ENCODE results near the gene IFNL2. TPM values are rescaled to one million over a fixed set of nuclear protein-coding genes. Genes with fewer than 3 reads are reported as not detected.
A peak's percentile ranks its signal among the peaks of the same experiment; 100 is the strongest.

IFNL2 gene
- total RNA-seq, 1 donor from 2014 or later, result not detected

DNA sequence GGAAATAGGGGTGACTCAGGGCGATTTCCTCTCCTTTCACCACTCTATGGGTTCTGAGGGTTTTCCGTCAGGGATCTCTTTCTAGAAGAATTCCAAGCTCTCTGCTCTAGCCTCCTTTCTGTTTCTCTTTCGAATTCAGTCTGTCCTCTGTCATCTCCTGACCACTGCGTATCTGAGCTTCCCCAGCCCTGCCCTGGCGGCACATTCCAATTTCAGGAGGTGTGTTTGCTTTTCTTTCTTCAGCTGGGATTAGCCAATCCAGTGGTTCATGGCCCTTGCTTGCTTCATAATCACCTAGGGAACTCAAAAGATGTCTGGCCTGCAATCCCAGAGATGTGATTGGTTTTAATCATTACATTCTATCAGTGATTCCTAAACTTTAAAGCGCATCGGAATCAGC, 9.4 kb downstream of the IFNL2 start:
- intact Hi-C loops (cut with DNase I), result no loop called here
- ATAC-seq (ENCODE audit: poor library complexity) (no peak), DNase-seq (no peak)

DNA sequence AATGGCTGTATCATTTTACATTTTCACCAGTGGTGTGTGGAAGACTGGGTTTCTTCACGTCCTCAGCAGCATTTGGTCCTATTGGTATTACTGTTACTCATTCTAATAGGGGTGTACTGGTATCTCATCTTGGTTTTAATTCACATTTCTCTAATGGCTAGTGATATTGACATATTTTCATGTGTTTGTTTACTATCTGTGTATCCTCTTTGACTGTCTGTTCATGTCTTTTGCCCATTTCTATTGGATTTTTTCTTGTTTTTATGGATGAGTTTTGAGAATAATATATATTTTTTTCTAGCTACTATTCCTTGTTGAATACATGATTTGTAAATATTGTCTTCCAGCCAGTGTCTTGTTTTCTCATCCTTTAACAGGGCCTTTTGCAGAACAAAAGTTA, 13.8 kb downstream of the IFNL2 start:
- no peak for DNase-seq
- ATAC-seq (ENCODE audit: poor library complexity), result no peak
- intact Hi-C loops (cut with DNase I), result no loop called here

DNA sequence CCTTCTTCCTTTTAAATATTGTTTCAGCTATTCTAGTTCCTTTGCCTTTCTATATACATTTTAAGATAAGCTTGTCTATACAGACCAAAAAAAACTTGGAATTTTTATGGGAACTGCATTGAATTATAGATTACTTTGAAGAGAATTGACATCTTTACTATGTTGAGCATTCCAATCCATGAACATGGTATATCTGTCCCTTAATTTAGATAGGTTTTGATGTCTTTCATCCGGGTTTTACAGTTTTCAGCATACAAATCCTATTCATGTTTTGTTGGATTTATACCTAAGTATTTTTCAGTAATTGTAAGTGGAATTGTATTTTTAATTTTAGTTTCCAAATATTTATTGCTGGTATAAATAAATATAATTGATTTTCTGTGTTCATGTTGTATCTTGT, 15.8 kb downstream of the IFNL2 start:
- ATAC-seq (ENCODE audit: poor library complexity), result no peak
- intact Hi-C loops (cut with DNase I), result no loop called here

DNA sequence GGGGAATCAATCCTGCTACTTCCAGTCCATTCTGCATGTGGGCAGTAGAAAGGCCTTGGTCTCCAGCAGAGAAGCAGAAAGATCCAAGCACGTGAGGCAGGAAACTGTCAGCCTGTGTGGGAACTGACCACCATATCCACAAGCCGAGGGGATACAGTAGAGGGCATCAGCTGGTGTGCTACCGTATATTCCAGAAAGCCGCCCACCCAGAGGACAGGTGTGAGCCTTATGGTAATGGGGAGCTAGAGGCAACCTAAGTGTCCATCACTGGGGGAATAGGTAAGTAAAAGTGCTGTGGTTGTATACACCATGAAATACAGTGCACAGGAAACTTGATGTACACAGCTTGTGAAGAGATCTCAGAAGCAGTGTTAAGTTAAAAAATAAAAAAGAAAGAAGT, 25.2 kb downstream of the IFNL2 start:
- ATAC-seq (ENCODE audit: poor library complexity), result no peak
- DNase-seq, result no peak
- intact Hi-C loops (cut with DNase I), result no loop called here

More for the DNA sequence above, 15.8 kb downstream of the IFNL2 start:
- DNase-seq, result no peak

DNA sequence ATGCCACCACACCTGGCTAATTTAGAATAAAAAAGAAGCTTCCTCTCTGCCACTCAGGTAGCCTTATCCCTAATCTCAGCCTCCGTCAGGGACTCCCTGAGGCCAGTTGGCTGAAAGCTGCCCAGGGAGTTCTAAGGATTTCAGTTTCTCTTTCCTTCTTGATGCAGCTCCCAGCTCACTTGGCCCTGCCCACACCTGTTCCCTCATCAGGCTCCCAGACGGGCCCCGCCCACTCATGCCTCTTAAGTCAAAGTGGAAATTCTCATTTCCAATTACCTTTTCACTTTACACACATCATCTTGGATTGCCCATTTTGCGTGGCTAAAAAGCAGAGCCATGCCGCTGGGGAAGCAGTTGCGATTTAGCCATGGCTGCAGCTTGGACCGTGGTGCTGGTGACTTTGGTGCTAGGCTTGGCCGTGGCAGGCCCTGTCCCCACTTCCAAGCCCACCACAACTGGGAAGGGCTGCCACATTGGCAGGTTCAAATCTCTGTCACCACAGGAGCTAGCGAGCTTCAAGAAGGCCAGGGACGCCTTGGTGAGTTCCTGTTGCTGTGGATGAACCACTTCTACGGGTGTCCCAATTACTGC, 28.0 kb downstream of the IFNL2 start, which contains the start of gene IFNL1:
Gene IFNL1 (plus strand): TSS at position 353 of the 591 bp plus-strand sequence. CDS start 15 bp downstream, at position 368.
- ATAC-seq (ENCODE audit: poor library complexity), result no peak
- DNase-seq, result no peak
- intact Hi-C loops (cut with DNase I), result no loop called here

DNA sequence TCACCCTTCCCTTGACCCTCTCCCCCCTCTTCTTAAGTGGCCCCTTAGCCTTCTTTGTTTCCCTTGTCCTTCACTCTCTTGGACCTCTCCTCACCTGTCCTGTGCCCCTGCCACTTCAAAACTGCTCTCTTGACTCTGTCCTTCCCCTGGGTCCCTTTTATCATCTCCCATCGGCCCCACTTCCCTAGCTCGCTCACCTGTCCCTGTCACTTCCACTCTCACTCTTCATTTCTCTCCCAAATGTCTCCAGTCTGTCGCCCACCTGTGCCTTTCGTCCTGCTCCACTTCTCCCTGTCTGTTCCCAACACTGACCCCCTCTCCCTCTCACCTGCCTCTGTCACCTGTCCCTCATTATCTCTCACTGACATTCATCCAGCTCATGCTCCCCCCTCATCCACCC, 28.7 kb downstream of the IFNL2 start:
- ATAC-seq (ENCODE audit: poor library complexity), result no peak
- intact Hi-C loops (cut with DNase I), result no loop called here
- DNase-seq, result no peak

DNA sequence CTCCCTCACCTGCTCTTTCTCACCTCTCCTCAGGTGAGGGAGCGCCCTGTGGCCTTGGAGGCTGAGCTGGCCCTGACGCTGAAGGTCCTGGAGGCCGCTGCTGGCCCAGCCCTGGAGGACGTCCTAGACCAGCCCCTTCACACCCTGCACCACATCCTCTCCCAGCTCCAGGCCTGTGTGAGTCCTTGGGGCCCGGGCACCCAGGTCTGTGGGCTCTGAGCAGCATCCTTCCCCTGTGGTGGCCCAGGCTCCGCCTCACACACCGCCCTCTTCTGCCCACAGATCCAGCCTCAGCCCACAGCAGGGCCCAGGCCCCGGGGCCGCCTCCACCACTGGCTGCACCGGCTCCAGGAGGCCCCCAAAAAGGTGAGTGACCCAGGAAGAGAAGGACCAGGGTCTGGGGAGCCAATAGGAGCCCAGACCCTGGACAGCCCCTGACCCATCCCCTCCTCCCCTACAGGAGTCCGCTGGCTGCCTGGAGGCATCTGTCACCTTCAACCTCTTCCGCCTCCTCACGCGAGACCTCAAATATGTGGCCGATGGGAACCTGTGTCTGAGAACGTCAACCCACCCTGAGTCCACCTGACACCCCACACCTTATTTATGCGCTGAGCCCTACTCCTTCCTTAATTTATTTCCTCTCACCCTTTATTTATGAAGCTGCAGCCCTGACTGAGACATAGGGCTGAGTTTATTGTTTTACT, 29.9 kb downstream of the IFNL2 start:
- intact Hi-C loops (cut with DNase I), result no loop called here
- no peak for ATAC-seq (ENCODE audit: poor library complexity)
- peak; percentile 52 for DNase-seq

DNA sequence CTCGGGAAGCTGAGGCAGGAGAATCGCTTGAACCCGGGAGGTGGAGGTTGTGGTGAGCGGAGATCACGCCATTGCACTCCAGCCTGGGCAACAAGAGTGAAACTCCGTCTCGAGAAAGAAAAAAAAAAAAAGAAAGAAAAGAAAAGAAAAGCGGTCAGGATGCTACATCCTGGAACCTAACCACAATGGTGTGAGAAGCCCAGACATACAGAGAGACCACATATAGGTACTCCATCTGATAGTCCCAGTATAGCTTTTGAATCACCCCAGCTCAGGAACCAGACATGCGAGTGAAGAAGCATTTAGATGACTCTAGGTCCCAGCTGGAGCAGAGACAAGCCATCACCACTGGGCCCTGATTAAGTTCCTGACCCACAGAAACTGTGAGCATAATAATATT, 31.2 kb downstream of the IFNL2 start:
- intact Hi-C loops (cut with DNase I), result no loop called here
- ATAC-seq (ENCODE audit: poor library complexity) (no peak), DNase-seq (no peak)

DNA sequence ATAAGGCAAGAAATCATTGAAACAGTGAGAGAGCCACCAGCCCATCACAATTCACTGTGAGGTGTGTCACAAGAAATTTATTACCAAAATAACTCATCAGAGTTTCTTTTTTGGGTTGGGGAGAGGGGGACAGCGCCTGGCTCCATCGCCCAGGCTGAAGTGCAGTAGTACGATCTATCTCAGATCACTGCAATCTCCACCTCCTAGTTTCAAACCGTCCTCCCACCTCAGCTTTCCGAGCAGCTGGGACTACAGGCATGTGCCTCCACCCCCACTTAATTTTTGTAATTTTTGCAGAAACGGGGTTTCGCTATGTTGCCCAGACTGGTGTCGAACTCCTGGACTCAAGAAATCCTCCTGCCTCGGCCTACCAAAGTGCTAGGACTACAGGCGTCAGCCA, 31.6 kb downstream of the IFNL2 start:
- ATAC-seq (ENCODE audit: poor library complexity), result no peak
- no peak for DNase-seq
- intact Hi-C loops (cut with DNase I), result no loop called here

DNA sequence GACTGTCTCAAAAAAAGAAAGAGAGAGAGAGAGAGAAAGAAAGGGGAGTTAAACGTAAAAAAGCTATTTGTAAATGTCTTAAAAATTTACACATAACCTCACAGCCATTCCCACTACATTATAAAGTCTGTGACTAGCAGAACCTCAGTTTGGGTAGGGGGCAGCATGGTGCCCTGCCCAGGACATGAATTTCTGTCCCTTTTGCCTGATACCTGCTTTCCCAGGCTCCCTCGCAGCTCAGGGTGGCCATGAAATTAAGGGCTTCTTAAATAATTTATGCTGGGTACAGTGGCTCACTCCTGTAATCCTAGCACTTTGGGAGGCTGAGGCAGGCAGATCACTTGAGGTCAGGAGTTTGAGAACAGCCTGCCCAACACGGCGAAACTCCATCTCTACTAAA, 32.8 kb downstream of the IFNL2 start:
- ATAC-seq (ENCODE audit: poor library complexity), result no peak
- intact Hi-C loops (cut with DNase I), result no loop called here
- no peak for DNase-seq

DNA sequence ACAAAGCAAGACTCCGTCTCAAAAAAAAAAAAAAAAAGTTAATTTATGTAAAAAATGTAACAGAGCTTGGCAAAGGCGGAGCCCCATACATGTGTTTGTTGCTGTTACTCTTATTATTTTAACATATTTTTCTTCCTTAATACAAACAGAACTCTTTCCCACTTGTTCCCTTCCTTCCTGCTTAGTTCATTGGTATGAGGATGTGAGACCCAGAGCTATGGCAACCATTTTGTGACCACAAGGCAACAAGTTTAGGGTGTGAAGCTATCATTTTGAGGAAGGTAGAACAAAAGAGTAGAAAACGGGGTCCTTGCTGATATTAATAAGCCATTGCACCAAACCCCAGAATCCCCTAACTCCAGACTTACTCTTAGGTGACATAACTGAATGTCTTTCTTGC, 33.4 kb downstream of the IFNL2 start:
- DNase-seq (no peak), ATAC-seq (ENCODE audit: poor library complexity) (no peak)
- intact Hi-C loops (cut with DNase I), result no loop called here

DNA sequence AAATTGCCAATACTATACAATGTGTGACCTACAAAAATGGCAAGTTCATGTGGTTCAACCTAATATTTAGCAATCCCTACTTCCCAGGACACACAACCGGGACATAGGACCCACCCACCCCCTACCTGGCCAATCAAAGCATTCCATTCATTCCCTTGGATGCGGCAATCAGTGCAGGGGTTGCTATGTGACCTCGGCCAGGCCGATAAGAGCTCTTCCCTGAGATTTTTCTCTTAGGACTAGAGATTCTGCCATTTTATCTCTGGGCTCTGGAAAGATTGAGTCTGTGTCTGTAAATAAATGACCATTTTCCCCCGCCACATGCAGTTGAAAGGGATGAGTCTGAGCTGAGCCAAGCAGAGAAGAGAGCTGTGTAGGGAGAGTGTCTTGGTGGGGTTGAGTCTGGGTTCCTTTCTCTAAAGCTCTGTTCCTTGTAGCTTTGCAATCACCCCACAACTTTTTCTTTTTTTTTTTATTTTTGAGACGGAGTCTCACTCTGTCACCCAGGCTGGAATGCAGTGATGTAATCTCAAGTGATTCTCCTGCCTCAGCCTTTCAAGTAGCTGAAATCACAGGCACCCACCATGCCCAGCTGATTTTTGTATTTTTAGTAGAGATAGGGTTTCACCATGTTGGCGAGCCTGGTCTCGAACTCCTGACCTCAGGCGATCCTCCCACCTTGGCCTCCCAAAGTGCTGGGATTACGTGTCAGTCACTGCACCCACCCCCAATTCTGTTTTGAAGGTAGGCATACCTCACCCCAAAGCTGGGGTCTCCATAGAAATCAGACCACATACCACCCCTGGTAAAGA, 35.4 kb downstream of the IFNL2 start:
- ATAC-seq (ENCODE audit: poor library complexity) (no peak), DNase-seq (no peak)
- intact Hi-C loops (cut with DNase I), result no loop called here

DNA sequence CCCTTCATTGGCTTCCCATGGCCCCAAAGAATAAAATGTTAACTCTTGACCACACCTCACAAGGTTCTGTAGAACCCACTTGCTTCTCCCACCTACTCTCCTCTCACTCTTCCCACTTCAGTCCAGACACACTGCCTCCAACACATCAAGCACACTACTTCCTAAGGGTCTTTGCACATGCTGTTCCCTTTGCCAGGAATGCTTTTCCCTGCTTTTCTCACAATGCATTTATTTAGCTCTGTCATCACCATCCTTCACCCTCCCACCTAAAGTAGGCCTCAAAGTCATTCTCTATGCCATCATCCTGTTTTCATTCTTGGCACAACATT, 36.0 kb downstream of the IFNL2 start:
- intact Hi-C loops (cut with DNase I), result no loop called here
- DNase-seq (no peak), ATAC-seq (ENCODE audit: poor library complexity) (no peak)

DNA sequence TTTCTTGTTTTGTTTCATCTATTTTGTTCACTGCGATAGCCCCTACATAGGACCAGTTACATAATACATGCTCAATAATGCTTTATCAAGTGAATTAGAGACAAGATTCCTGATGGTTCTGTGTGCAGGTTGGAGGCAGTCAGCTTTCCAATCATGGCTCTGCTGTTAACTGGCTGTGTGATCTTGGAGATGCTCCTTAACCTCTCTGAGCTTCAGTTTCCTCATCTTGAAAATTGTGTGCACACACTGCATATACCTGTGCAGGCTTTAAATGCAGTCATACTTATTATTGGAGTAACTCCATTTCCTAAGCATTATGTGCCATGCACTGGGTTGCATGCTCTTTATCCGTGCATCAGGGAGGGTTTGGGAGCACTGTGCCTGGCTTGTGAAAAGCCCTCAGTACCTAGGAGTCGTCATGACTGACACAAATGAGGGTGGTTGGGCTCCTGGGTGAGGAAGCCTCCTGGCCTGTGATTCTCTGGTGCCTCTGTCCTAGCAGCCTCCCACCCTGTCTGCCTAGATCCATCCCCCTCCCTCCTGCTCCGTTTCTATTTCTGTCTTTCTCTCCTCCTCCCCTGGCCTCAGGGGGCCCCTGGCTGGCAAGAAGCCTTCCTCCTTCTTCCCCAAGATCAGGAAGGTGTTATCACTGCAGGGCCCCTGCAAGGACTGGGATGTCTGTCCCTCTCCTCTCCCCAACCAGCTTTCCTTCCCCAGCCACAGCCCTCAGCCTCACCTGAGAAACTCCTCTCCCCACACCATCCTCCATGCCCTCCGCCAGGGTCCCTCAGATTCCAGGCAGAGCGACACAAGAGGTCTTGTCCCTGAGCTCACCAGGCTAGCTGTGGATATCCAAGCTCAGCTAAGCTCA, 36.7 kb downstream of the IFNL2 start:
- DNase-seq (no peak), ATAC-seq (ENCODE audit: poor library complexity) (no peak)
- intact Hi-C loops (cut with DNase I), result no loop called here

DNA sequence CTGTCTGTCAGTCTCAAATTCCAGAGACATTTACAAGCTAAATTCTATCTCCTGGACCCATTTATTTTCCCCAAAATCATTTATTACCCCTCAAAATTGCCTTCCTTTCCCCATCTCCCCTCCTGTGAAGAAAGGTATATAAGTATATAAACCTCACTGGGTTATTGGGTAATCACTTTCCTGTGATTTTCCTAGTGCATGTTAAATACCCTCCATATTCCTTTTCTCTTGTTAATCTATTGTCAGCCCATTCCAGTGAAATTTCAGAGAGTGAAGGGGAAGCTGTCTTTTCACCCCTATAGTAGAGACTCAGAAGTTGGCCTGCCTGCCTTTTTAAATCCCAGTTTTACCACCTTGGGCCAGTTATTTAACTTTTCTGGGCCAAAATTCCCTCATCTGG, 37.9 kb downstream of the IFNL2 start:
- no peak for DNase-seq
- no peak for ATAC-seq (ENCODE audit: poor library complexity)
- intact Hi-C loops (cut with DNase I), result no loop called here

DNA sequence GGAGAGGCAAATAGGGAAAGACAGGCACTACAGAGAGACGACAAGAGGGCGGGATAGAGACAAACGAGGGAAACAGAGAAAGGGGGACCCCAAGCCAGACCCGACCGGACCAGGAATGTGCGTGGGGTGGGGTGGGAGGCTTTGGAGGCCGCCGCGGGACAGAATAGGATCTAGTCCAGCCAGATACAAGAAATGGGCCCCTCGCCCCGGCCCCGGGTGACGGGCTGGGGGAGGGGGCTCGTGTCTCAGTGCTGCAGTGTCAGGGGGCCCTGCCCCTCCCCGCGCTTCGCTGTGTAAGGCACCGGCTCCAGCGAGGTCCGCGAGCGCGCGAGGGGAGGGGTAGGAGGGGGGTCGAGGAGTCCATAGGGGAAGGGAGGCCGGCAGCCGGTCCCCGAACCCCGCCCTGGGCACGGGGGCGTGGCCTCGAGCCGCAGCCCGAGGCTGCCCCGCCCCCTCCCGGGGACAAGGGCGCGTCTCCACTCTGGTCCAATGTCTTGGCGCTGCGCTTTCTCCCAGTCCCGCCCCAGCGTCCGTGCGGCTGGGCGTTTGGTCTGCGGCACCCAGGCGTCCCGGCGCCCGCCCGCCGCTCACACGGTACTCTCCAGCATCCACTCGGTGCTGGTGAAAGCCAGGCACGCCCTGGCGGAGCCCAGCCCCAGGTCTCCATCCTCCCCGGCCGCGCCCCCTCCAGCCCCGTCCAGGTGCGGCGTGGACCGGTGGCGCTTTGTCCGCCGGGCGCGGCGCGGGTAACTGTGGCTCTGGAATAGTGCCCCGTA, 39.0 kb downstream of the IFNL2 start:
- intact Hi-C loops (cut with DNase I), result no loop called here
- ATAC-seq (ENCODE audit: poor library complexity), result peak; percentile 60
- no peak for DNase-seq

DNA sequence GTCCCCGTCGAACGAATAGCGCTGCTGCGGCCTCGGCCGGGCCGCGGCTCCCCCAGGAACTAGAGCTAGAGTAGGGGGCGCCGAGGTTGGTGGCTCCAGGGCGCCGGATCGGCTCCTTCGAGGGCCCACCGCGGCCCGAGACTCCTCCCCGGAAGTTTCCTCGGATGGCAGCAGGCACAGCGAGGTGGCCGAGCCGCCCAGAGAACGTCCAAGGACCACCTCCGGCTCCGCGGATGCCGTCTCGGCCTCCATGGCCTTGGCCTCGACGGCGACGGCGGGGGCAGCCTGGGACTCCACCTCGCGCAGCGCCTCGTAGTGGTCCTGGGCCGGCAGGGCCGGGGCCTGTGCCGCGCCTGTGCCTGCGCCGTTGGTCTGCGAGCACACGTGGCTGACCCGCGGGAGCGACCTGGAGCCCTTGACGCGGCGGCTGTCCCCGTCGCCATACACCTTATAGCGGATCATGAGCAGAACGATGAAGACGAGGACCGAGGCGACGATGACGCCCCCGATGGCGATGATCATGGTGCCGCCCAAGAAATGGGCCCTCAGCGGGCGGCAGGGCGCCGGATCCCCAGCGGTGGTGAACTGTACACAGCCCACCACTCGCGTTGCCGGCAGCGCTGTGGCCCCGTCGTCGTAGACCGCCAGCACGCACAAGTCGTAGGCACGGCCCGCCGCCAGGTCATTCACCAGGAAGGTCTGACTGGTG, 39.8 kb downstream of the IFNL2 start:
- DNase-seq (no peak), ATAC-seq (ENCODE audit: poor library complexity) (no peak)
- intact Hi-C loops (cut with DNase I), result no loop called here
